Left ventricle myocardium inferior (tissue), 1 donor: ENCODE results near the gene LRRC70. TPM values are rescaled to one million over a fixed set of nuclear protein-coding genes. Genes with fewer than 3 reads are reported as not detected.

Source experiments
- DNase-seq: peaks from one replicate; pipeline ENCODE4 v3.0.0-alpha.2; 2020
- H3K27ac ChIP-seq: fragments of 200-600 bp; replicated peaks from 2 replicates; pipeline ENCODE4 v1.8.0; 2021
- H3K27me3 ChIP-seq: fragments of 200-600 bp; 2 replicates; pipeline ENCODE4 v1.8.0; 2021; ENCODE audit warnings: low read depth
- H3K36me3 ChIP-seq: fragments of 200-600 bp; 2 replicates; pipeline ENCODE4 v1.8.0; 2021
- H3K4me1 ChIP-seq: fragments of 200-600 bp; 2 replicates; pipeline ENCODE4 v1.8.0; 2021
- H3K4me3 ChIP-seq: fragments of 200-600 bp; 2 replicates; pipeline ENCODE4 v1.8.0; 2021; ENCODE audit warnings: mild to moderate bottlenecking, moderate library complexity
- H3K9me3 ChIP-seq: fragments of 200-600 bp; replicated peaks from 2 replicates; pipeline ENCODE4 v1.8.0; 2021
- intact Hi-C: fragments of 100-400 bp; cut with micrococcal nuclease; formaldehyde crosslinking; loops from one replicate; pipeline ENCODE4 v1.11.0; 2022
- long read RNA-seq: library from polyadenylated mRNA; unstranded; transcript quantifications from one replicate; pipeline ENCODE4 v2.0.0, GENCODE V29; 2021
- total RNA-seq: library from RNA; stranded (reverse); fragmentation: NEBNext Ultra II Directional; extraction: Animal tissue kit (Norgen Biotek cat#: 25700); gene quantifications from one replicate; pipeline ENCODE4 v1.2.1, GENCODE V29; 2021
- TF ChIP-seq, protein P1 (sequence below): fragments of 200-600 bp; IDR thresholded peaks from 2 replicates; pipeline ENCODE4 v1.8.0; 2021; ENCODE audit warnings: antibody characterized with exemption, mild to moderate bottlenecking, borderline replicate concordance
- donor health status: DM: no; HTN: yes; CAD: no; lungs with severe emphysema.

LRRC70 gene, protein sequence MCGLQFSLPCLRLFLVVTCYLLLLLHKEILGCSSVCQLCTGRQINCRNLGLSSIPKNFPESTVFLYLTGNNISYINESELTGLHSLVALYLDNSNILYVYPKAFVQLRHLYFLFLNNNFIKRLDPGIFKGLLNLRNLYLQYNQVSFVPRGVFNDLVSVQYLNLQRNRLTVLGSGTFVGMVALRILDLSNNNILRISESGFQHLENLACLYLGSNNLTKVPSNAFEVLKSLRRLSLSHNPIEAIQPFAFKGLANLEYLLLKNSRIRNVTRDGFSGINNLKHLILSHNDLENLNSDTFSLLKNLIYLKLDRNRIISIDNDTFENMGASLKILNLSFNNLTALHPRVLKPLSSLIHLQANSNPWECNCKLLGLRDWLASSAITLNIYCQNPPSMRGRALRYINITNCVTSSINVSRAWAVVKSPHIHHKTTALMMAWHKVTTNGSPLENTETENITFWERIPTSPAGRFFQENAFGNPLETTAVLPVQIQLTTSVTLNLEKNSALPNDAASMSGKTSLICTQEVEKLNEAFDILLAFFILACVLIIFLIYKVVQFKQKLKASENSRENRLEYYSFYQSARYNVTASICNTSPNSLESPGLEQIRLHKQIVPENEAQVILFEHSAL
- 0.77 TPM for total RNA-seq
- long read RNA-seq, partial matches to known transcripts: 0 of 2 reads
- long read RNA-seq, other reads (novel, unspliced or antisense): 0 of 2 reads

DNA sequence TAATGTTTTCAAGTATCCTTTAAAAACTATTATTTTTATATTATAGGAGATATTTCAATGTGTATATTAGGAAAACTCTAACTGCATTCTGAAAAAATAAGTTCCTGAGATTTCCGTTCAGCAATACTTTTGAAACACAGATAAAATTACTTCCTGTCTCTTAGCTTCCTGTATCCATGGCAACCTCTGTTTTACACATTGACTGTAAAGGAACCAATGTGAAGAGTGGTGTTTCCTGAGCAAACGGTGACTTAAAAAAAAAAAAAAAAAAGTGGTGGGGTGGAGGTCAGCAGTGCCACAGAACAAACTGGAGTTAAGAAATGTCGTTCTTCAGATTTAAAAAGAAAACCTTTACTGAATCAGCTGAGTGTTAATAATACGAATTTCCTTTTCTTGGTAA, at the start of gene LRRC70:
Gene LRRC70, plus strand, starts transcription at position 280 of the 400 bp plus-strand sequence. CDS start 620 bp downstream, outside the sequence.
- DNase-seq: no peak
- Histone ChIP-seq H3K4me1 (peaks cover 19% of the 10 kb centered on the region), H3K36me3 (no peaks in the 10 kb centered on the region), H3K4me3 (peak within 1 kb of the TSS; percentile 46), H3K9me3 (no peaks in the 10 kb centered on the region), H3K27me3 (no peaks in the 10 kb centered on the region), H3K27ac (peak within 1 kb of the TSS; percentile 38)
- TF ChIP-seq, protein P1, sequence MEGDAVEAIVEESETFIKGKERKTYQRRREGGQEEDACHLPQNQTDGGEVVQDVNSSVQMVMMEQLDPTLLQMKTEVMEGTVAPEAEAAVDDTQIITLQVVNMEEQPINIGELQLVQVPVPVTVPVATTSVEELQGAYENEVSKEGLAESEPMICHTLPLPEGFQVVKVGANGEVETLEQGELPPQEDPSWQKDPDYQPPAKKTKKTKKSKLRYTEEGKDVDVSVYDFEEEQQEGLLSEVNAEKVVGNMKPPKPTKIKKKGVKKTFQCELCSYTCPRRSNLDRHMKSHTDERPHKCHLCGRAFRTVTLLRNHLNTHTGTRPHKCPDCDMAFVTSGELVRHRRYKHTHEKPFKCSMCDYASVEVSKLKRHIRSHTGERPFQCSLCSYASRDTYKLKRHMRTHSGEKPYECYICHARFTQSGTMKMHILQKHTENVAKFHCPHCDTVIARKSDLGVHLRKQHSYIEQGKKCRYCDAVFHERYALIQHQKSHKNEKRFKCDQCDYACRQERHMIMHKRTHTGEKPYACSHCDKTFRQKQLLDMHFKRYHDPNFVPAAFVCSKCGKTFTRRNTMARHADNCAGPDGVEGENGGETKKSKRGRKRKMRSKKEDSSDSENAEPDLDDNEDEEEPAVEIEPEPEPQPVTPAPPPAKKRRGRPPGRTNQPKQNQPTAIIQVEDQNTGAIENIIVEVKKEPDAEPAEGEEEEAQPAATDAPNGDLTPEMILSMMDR: no peak
- intact Hi-C loops: no loop called here

DNA sequence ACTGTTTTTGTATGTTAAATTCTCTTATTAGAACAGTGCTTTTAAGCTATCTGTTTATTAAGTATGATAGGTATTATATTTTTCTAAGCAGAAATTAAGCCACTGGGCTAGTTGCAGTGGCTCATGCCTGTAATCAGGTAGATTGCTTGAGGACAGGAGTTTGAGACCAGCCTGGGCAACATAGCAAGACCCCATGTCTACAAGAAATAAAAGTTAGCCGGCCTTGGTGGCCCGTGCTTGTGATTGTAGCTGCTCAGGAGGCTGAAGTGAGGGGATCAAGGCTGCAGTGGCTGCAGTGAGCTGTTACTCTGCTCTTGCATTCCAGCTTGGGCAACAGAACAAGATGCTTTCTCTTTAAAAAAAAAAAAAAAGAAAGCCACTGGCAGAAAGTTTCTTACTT, 45.0 kb upstream of the LRRC70 start:
- no peak overlapping the region for H3K27ac ChIP-seq
- no peaks in the 10 kb centered on the region for H3K9me3 ChIP-seq
- H3K27me3 ChIP-seq: no peaks in the 10 kb centered on the region
- no peaks in the 10 kb centered on the region for H3K4me1 ChIP-seq
- intact Hi-C loops: no loop called here
- peaks cover 40% of the 10 kb centered on the region for H3K36me3 ChIP-seq
- TF ChIP-seq, protein P1: no peak
- H3K4me3 ChIP-seq: no peak overlapping the region
- DNase-seq: no peak

DNA sequence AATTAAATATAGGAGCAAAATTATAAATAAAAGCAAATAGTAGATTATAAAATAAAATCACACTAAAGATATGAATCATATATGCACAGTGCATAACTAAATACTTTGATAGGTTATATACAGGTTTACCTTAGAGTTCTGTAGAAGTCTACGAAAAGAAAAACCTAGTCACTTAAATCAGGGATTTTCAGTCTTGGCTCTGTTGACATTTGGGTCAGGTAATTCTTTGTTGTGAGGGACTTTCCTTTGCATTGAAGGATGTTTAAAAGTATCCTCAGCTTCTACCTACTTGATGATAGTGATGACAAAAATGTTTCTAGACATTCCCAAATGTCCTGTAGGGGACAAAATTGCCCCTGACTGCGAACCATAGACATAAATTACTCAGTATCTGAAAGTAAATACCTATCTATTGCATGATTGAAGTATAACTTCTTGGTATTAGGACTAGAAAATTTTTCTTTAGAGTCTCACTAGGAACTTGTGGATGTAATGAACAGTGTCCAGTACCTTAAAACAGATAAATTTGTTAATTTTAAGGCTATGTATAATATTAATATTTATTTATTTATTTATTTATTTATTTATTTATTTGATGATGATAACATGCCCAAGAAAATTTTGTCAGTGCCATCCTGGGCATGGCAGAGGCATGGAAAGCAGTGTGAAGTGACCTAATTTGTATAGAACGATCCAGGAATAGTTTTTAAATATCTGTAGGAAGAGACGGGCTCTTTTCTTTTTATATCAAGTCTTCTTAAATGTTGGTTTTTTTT, 44.0 kb upstream of the LRRC70 start:
- H3K36me3 ChIP-seq: peaks cover 47% of the 10 kb centered on the region
- TF ChIP-seq, protein P1: no peak
- no peak overlapping the region for H3K27ac ChIP-seq
- intact Hi-C loops: no loop called here
- DNase-seq: no peak
- H3K4me3 ChIP-seq: no peak overlapping the region
- H3K27me3 ChIP-seq: no peaks in the 10 kb centered on the region
- H3K9me3 ChIP-seq: no peaks in the 10 kb centered on the region
- H3K4me1 ChIP-seq: no peaks in the 10 kb centered on the region

DNA sequence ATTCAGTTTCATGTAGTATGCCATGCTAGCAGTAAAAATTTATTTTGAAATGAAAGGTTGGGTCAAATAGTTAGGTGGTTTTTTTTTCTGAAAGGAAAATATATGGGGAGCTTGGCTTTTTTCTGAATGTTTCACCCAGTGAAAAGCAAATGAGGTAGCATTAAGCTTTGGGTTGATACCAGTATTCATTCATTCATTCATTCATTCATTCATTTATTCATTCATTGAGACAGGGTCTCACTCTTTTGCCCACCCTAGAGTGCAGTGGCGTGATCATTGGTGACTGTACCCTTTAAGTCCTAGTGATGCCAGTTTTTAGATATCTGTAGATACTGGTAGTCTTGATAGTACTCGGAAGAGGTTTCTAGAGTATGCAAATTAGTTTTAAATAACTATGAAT, 42.4 kb upstream of the LRRC70 start:
- Histone ChIP-seq H3K4me3 (no peak overlapping the region), H3K4me1 (no peaks in the 10 kb centered on the region), H3K27me3 (no peaks in the 10 kb centered on the region), H3K36me3 (peaks cover 39% of the 10 kb centered on the region), H3K27ac (no peak overlapping the region), H3K9me3 (no peaks in the 10 kb centered on the region)
- DNase-seq: no peak
- intact Hi-C loops: no loop called here
- TF ChIP-seq, protein P1: no peak

DNA sequence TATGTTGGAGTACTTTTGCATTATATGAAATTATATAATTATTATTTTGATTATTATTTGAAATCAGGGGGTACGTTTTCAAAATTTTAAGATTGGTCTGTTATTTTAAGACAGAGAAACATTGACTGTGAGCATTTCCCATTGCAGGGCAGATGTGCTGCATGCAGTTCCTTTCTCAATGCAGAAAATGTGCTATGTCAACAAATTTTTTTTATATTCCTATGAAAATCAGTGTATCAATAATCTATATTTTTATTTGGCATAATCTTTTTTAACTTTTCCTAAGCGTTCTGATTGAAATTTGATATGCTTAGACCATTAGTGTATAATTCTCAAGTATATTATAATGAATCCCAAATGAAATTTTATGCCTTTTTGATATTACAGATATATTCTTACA, 41.8 kb upstream of the LRRC70 start:
- Histone ChIP-seq H3K27me3 (no peaks in the 10 kb centered on the region), H3K9me3 (no peaks in the 10 kb centered on the region), H3K36me3 (peaks cover 39% of the 10 kb centered on the region), H3K4me3 (no peak overlapping the region), H3K27ac (no peak overlapping the region), H3K4me1 (no peaks in the 10 kb centered on the region)
- TF ChIP-seq, protein P1: no peak
- intact Hi-C loops: no loop called here
- no peak for DNase-seq
